ENCODE data around the gene EPS15. TPM values are rescaled to one million over a fixed set of nuclear protein-coding genes. Genes with fewer than 3 reads are reported as not detected.
"Not testable (repeated sequence)": the region's sequence is repeated elsewhere in the genome, so short reads cannot be mapped to it uniquely, and the experiment has no call there.

EPS15 gene
- total RNA-seq, 1 donor from 2014 or later = 41.6 TPM

DNA sequence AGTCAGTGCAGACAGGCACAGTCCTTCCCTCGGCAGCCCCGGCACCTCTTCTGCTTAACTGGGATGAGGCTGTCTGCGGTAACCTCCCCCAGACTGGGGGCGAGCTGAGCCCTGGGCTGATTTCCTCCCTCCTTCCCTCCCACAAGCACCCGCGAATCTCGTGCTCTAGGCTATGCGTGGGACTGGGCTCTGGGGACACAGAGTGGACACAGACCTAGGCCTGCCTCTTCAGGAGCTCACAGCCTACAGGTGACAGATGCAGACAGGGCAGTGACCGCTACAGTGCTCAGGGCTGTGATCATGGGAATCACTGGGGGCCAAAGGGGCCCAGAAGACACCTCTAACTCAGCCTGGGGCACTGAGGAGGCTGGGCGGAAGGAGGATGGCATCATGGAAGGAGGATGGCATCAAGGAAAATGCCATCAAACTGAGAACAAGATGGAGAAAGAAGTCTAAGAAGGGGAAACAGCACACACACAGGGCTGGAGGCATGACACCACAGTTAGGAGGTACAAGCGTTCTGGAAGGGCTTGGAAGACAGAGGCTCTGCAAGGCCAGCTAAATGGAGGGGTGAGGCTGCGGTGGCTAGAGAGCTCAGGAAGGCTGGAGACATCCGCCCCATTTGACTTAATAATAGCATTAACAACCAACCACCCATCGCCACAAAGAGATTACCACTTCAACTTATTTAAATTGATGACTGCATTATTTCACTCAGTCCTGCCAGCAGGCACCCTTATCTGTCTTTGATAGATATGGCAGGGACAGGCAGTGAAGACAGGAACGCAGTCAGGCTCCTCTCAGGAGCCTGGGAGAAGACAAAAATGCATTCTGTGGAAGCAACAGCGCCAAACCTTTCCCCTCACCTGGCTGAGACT is 192.9 kb downstream of the EPS15 start:
- Mint-ChIP-seq H3K36me3 (ENCODE audit: low read depth) (no peaks in the 10 kb centered on the region), H3K27me3 (ENCODE audit: low read depth) (peaks cover 29% of the 10 kb centered on the region), H3K4me3 (no peak overlapping the region), H3K27ac (ENCODE audit: unreplicated experiment) (peak overlapping the region; percentile 19), H3K4me1 (peaks cover 5% of the 10 kb centered on the region), H3K9me3 (no peaks in the 10 kb centered on the region)
- TF ChIP-seq, protein P1, sequence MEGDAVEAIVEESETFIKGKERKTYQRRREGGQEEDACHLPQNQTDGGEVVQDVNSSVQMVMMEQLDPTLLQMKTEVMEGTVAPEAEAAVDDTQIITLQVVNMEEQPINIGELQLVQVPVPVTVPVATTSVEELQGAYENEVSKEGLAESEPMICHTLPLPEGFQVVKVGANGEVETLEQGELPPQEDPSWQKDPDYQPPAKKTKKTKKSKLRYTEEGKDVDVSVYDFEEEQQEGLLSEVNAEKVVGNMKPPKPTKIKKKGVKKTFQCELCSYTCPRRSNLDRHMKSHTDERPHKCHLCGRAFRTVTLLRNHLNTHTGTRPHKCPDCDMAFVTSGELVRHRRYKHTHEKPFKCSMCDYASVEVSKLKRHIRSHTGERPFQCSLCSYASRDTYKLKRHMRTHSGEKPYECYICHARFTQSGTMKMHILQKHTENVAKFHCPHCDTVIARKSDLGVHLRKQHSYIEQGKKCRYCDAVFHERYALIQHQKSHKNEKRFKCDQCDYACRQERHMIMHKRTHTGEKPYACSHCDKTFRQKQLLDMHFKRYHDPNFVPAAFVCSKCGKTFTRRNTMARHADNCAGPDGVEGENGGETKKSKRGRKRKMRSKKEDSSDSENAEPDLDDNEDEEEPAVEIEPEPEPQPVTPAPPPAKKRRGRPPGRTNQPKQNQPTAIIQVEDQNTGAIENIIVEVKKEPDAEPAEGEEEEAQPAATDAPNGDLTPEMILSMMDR (conservative IDR thresholded peaks at IDR 0.05) = no peak
- DNase-seq (ENCODE audit: low read depth, low spot score) = no peak

DNA sequence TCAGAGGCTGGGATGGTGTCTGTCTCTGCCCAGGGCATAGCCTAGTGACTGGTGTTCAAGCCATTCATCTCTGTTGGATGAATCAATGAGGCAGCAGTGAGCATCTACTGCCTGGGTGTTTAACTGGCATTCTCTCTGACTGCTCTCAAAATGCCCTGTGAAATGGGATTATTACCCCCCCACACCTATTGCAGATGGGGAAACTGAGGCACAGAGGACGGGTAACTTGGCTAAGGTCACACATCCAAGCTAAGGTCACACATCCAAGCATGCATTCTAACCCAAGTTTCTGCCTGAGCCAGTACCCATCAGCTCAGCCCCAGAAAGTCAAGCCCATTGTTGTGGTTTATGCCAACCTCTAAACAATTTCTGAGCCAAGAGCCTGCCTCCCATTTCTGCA is 193.7 kb downstream of the EPS15 start:
- Mint-ChIP-seq H3K9me3 (no peaks in the 10 kb centered on the region), H3K4me1 (no peaks in the 10 kb centered on the region), H3K36me3 (ENCODE audit: low read depth) (no peaks in the 10 kb centered on the region), H3K27me3 (ENCODE audit: low read depth) (peaks cover 23% of the 10 kb centered on the region), H3K27ac (ENCODE audit: unreplicated experiment) (no peak overlapping the region), H3K4me3 (no peak overlapping the region)
- DNase-seq (ENCODE audit: low read depth, low spot score) = no peak
- TF ChIP-seq, protein P1 (conservative IDR thresholded peaks at IDR 0.05) = no peak

DNA sequence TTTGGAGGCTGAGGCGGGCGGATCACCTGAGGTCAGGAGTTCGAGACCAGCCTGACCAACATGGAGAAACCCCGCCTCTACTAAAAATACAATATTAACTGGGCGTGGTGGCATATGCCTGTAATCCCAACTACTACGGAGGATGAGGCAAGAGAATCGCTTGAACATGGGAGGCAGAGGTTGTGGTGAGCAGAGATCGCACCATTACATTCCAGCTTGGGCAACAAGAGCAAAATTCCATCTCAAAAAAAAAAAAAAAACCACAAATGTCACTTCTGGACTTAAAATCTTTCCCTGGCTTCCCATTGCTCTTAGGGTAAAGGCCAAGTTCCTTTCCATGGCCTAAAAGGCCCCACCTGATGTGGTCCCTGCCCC is 194.1 kb downstream of the EPS15 start:
- H3K27me3 Mint-ChIP-seq (ENCODE audit: low read depth) = peaks cover 23% of the 10 kb centered on the region
- H3K27ac Mint-ChIP-seq (ENCODE audit: unreplicated experiment); H3K4me1 Mint-ChIP-seq; H3K4me3 Mint-ChIP-seq; DNase-seq (ENCODE audit: low read depth, low spot score); H3K9me3 Mint-ChIP-seq; H3K36me3 Mint-ChIP-seq (ENCODE audit: low read depth): not testable (repeated sequence)

DNA sequence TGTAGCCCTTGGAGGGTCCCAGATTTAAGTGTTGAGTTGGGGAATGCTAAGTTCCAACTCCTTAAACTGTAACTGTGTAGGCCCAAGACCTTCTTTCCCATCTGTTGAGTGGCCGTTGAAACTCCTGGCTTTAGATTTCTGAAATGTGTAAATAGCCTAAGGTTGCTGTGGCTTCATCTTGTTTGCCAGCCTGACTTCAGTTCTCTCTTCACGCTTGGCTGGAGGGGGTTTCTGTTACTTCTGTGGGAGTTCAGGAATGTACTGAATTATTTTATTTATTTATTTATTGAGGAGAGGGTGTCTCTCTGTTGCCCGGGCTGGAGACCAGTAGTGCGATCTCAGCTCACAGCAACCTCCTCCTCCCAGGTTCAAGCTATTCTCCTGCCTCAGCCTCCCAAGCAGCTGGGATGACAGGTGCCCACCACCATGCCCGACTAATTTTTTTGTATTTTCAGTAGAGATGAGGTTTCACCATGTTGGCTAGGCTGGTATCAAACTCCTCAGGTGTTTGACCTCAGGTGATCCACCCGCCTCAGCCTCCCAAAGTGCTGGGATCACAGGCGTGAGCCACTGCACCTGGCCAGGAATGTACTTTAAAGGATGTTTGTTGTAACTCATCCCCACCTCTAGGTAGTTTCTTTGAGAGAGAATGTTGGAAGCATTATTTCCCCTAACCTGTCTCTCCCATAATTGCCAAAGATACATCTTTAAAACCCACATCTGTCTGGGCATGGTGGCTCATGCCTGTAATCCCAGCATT is 194.6 kb downstream of the EPS15 start:
- H3K27ac Mint-ChIP-seq (ENCODE audit: unreplicated experiment) = no peak overlapping the region

DNA sequence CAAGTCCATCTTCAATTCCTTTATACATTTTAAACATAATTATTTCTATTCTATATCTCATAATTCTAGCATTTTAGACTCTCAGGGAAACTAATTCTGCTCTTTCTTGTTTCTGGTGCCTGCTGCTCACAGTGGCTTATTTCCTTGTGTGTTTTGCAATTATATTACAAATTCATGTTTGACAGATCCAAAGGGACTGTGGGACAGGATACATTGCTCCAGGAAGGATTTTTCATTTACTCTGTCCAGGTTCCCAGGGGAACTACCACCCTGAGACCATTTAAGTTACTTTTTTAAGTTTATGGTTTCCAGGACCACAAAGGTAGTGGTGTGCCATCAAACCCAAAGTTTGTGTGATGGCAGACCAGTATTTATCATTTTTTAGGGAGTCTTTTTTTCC is 195.3 kb downstream of the EPS15 start:
- Mint-ChIP-seq H3K4me1 (no peaks in the 10 kb centered on the region), H3K9me3 (no peaks in the 10 kb centered on the region), H3K36me3 (ENCODE audit: low read depth) (no peaks in the 10 kb centered on the region), H3K27ac (ENCODE audit: unreplicated experiment) (no peak overlapping the region), H3K27me3 (ENCODE audit: low read depth) (peaks cover 12% of the 10 kb centered on the region), H3K4me3 (no peak overlapping the region)
- TF ChIP-seq, protein P1 (conservative IDR thresholded peaks at IDR 0.05) = no peak
- no peak for DNase-seq (ENCODE audit: low read depth, low spot score)

More for the DNA sequence above, 194.6 kb downstream of the EPS15 start:
- TF ChIP-seq, protein P1 (conservative IDR thresholded peaks at IDR 0.05) = no peak
- Mint-ChIP-seq H3K4me1 (no peaks in the 10 kb centered on the region), H3K9me3 (no peaks in the 10 kb centered on the region), H3K27me3 (ENCODE audit: low read depth) (peaks cover 19% of the 10 kb centered on the region), H3K4me3 (no peak overlapping the region), H3K36me3 (ENCODE audit: low read depth) (no peaks in the 10 kb centered on the region)
- DNase-seq (ENCODE audit: low read depth, low spot score) = no peak

Data from neural crest cell (in vitro differentiated cells).